HG03442 (cell line): ENCODE measurements around the gene RPL38.

ENCODE experiments used
- ATAC-seq: cut with Tn5 transposase; IDR thresholded peaks from one replicate; pipeline ENCODE4 v1.9.1; 2021; ENCODE audit warnings: mild to moderate bottlenecking, moderate library complexity; ENCODE audit not compliant: unreplicated experiment

RPL38 gene

DNA sequence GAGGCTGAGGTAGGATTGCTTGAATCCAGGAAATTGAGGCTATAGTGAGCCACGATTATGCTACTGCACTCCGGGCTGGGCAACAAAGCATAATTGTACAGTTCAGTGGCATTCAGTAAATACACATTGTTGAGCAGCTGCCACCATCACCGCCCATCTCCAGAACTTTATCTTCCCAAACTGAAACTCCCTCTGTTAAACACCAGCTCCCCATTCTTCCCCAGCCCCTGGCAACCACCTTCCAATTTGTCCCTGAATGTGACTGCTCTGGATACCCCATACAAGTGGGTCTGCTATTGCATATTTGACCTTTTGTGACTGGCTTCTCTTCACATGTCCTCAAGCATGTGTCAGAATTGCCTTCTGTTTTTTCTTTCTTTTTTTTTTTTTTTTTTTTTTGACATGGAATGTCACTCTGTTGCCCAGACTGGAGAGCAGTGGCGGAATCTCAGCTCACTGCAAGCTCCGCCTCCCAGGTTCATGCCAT, 2.9 kb downstream of the RPL38 start:
- ATAC-seq, result no peak

DNA sequence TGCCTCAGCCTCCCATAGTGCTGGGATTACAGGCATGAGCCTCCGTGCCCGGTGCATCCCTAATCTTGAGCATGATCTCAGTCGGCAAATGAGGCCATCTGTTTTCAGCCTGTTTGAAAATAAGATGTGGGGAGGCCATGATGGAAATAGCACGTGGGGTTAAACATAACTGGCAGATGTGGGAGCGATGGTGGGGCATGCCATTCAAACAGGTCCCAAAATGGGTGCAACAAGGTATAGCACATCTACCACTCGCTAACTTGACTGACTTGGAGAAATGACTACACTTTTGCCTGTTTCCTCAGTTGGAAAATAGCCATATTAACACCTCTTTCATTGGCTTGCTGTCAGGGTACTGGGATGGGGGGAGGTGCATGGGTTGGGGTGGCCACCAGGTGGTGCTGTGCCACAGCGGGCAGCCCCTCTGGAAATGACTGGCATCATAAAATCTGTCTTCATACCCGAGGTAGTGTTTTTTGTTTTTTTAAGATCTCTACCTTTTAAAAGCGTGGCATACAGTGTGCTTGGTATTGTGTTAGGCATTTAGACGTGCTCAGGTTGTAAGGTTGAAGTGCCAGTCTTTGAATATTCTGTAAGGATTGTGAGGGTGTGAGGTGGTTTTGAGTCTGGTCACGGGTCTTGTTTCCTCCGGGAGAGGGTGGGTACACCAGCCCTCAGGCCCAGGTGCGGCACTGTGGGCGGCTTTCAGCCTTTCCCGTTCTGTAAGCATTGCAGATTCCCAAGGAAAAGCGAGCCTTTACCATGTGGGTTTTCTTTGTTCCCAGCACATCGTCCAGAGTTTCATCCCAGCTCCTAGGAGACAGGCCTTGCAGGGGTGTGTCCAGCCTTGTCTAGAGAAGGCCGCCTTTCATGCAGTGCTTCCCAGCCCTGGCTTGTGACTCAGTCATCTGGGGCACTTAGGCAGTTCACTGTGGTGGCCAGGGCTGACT, 7.0 kb downstream of the RPL38 start:
- no peak for ATAC-seq

DNA sequence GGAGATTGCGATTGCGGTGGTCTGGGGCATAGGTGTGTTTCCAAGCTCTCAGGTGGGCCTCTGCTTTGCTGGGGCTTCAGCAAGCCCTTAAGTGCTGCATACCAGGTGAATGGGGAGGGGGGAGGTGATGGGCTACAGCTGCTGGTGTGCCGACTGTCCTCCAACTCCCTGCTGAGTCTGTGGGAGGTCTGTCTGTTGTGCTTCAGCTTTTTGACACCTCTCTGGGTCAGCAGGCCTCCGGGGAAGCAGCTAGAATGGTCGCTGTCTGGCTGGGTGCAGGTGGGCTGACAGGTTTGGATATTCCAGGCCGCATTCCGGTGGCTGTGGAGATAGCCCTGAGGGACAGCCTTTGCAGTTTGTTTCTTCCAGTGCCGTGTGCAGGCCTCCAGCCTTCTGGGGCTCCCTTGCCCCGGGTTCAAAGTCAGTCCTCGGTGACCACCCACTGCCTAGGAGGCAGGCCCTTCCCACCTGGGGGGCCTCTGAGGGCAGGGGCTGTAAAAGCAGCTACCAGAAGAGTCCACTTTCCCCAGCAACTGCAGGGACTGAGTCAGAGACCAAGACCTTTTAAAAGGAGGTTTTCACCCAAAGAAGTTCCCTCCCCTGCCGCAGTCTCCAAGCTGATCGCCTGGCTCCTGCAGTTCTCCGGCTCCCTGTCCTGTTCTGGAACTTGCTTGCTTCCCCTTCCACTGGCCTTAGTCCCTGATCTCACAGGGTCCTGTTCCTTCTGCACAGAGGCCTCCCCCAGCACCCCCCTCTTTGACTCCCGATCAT, 7.8 kb downstream of the RPL38 start:
- ATAC-seq, result no peak

DNA sequence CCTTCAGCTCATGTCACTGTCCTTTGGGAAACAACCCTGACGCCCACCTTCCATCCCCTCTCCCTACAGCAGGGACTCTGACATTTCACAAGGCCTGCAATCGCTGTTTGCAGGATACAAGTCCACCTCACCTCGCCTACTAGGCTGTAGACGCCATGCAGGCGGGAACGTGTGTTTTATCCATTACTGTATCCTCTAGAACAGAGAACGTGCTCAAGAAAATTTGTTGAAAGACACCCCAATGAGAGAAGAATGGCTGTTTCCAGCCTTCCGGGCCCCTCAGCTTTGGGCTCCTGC, 8.4 kb downstream of the RPL38 start:
- no peak for ATAC-seq

DNA sequence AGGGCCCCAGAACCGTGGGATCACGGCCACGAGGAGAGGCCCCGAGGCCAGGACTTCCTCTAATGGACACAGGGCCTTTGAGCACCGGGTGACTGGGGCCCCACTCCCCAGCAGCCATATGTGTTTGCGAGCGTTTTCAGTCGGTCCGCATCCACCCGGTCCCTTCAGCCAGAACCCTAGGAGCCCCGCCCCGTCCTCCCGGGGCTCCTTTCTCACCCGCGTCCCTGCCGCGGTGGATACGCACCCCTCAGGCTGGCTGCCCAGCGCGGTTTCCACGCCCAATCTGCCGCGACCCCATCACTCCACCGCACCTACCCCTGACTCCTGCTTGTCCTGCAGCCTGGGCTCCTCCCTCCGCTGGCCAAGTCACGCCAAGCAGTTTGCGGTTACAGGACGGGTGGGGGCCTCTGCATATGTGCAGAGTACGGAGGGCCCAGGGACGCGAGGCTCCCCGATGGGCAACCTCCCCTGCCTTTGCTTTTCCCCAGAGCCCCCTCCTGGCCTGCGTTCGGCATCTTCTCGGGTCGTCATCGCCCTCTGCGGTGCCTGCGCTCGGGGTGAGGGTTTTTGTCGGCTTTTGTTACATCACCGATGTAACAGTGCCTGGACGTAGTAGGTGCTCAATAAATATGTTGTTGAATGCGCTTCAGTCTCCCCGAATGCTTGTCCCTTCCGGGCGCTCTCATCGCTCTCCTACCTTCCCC, 8.9 kb downstream of the RPL38 start:
- no peak for ATAC-seq

DNA sequence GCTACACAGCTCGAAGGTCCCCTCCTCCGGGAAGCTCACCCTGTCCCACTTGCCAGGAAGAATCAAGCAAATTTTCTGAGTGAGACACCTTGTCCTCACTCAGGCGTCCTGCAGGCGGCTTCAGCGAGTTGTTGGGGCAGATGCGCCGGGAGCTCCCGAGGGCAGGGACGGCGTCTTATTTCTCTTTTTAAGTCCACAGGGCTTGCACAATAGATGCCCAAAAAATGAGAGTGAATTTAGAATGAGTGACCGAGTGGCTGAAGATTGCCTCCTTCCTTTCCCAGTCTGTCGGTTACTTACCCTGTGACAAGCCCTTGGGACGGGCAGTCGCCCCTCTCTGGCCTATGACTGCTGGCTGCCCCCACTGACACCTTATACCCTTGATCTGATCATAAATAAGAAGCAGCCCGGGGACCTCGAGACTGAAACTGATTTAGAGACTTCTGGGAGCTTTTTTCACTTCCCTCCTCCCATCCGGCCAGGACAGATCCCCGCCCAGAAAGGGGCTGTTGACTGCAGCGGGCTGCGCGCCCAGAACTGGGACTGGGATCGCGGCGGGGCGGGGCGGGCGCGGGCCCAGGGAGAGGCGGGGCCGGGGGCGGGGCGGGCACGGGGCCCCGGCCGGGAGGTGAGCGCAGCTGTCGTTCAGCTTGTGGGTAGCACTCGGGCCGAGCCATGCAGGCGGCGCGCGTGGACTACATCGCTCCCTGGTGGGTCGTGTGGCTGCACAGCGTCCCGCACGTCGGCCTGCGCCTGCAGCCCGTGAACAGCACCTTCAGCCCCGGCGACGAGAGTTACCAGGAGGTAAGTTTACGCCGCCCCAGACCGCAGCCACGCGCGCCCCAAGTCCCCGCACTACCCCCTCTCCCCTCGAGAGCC, 9.7 kb downstream of the RPL38 start, which contains the start of gene TTYH2:
Gene TTYH2 (plus strand): TSS at position 659 of the 879 bp plus-strand sequence. CDS start 17 bp downstream, at position 676.
- peak; percentile 52 for ATAC-seq

DNA sequence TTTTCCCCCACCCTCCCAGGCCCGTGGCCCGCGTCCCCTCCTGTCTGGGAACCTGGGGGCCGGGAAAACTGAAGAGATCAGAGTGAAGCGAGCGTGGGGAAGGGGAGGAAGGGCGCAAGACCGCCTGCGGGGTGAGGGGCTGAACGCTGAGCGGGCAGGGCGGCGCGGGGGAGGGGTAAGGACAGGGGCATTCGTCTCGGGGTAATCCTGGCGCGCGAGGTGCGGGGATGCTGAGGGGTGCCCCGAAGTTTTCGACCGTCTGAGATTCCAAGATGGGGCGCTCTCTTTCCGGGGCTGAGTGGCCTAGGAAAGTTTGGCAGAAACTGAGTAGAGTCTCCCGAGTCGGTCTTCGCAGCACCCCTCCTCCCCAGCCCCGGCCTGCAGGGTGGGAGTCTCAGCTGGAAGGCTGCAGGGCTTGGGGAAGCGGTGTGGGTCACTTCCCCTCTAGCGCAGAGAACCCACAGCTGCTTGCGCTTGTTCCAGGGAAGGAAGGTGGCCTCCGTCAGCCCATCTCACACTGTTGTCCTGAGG, 10.4 kb downstream of the RPL38 start:
- ATAC-seq, result no peak

DNA sequence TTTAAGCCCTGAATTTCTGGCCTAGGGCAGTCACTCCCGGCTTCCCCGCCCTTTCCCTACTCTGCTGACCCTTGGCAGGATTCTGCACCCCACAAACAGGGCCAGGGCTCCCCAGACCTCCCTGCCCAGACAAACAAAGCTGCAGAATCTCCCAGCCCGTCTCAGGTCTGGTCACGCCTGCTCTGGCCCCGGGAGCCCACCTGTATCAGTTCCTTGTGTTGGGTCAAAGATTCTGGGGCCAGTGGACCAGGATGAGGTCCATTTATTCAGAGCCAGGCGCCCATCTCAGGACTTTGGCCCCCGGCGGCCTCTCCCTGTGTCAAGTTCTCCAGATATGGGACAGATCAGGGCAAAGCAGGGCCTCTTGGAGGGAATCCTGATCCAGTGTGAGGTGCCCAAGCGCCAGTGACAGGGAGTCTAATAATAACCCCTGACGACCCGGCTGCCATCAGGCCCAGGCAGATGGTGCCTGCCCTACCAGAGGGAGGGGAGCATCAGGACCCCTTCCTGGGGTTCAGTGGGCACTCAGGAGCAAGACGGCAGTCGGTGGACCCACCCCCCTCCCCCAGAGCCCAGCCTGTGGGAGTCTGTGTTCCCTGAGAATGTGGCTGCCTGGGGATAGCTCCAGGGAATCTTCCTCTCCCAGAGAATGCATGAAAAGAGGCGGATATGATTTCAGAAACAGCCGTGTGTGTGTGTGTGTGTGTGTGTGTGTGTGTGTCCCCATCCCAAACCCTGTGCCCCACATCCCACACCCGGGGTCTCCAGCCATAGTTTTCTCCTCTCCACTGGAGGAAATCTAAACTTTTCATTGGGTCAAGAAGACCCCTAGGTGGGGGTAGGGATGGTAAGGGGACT, 11.2 kb downstream of the RPL38 start:
- ATAC-seq, result no peak

DNA sequence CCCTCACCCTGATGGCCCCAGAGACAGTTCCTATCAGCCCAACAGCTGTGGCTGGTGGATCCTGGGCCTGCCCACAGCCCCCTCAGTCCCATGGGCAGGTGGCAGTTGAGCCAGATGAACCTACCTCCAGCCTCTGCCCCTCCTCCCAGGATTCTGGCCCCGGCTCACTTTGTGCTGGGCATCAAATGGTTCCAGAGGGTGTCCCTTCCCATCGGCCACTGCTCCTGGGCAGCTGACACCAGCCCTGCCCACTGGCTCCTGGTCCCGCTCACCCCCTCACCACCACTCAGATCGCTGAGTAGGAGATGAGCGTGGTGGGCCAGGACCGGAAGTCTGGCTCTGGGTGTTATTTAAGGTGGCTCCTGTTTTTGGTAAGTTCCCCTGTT, 11.9 kb downstream of the RPL38 start:
- no peak for ATAC-seq

DNA sequence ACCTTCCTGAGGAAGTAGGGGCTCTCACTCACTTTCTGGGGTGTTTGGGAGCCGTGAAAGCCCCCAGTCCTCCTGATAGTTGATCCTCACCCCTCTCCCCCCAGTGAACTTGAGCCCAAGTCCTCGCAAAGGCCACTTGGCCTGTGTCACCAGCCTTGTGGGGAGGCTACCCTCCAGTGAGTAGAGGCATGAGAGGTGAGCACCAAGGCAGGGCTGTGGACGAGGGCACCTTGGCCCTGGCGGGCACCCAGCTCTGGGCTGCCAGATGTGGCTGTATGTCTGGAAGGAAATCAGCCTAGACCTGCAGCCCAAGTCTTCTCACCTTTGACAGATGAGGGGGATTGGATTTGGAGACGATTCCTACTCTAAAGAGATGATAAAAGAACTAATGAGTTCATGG, 13.0 kb downstream of the RPL38 start:
- no peak for ATAC-seq

DNA sequence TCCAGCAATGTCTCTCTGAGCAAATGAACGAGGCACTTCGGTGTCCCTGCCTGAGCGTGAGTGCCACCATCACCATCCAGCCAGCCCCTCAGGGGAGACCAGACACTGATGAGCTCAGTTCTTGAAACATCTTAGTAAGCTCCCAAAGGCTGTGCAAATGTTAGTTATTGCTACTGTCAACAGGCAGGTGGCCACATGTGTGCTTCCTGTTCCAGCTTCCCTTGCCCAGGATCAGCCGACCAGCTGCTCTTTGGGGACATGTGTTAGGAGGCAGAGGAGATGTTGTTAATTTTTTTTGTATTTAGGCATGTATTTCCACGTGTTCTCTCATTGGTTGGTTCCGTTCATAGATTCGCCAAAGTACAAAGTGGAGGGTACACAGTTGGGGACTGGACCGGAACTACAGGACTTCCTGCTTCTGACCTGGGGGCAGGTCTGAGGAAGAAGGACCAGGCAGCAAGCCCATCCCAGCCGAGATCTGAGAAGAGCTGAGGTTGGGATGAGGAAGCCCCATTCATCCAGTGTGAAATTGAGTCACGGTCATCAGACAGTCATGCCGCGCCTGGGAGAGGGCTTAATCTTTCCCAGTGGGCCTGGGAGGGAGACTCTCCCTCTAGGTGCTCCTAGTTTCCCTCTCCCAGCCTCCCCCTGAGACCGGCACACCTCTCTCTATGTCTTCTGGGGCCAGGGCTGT, 13.7 kb downstream of the RPL38 start:
- no peak for ATAC-seq

DNA sequence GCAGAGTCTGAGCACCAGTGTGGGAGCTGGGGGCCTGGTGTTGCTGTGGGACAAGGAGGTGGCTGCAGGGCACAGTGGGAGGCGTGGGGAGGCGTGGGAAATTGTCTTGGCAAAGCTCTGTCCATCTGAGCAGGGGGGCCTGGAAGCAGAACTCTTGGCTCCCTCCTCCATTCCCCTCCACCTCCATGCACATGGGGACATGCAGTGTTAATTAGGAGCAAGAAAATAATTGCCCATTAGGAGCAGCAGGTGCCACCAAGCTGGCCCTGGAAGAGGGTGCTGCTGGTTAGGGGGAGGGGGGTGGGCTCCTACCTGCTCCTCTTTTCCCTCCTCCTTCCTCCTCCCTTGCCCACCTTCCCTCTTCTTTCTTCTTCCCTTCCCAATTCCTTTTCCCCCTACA, 14.4 kb downstream of the RPL38 start:
- ATAC-seq, result no peak

DNA sequence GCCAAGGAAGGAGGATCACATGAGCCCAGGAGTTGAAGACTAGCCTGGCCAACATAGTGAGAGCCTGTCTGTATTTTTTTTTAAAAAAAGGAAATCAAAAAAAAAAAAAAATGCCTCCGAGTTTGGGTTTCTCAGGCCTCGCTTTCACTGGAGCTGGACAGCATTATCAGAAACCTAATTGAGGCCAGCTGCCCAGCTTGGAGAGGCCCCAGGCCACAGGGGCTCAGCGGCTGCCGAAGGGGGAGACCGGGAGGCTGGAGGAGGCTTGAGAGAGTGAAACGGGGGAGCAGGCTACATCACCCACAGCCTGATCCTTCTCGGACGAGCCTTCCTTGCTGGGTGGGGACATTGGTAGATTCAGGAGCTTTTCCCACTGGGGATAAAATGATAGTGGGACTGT, 15.0 kb downstream of the RPL38 start:
- ATAC-seq, result no peak

DNA sequence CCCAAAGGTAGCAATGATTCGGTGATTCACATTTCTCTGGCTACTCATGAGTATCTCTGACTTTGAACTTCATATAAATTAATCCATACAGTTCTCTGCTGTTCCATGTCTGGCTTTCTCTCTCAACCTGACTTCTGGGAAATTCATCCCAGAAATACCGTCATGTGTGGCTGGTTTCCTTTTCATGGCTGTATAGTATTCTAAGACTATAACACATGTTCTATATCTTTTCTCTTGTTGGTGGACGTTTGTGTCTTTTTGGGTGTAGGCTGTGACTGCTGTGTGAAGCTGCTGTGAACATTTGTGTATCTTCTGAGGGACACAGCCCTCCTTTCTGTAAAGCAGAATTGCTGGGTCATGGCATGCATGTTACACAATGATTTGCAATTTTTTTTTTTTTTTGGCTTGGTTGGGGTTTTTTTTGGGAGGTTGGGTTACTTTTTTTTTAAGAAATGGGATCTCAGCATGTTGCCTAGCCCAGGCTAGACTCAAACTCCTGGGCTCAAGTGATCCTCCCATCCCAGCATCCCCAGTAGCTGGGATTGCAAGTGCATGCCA, 16.2 kb downstream of the RPL38 start:
- ATAC-seq, result no peak

DNA sequence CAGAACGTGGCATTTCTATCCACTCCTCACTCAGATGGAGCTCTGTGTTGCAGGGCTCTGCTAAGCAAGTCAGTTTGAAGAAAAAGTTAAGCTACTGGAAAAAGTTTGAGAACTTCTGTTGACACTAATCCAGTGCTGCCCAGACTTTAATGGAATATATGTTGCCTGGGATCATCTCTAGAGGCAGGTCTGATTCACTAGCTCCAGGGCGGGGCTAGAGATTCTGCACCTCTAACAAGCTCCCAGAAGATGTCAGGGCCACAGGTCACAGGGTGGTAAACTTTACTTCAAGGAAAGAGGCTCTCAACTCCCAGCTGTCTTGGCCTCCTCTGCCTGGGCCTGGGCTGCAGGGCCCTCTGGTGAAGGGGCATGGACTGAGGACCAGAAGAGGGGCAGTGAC, 16.7 kb downstream of the RPL38 start:
- no peak for ATAC-seq

DNA sequence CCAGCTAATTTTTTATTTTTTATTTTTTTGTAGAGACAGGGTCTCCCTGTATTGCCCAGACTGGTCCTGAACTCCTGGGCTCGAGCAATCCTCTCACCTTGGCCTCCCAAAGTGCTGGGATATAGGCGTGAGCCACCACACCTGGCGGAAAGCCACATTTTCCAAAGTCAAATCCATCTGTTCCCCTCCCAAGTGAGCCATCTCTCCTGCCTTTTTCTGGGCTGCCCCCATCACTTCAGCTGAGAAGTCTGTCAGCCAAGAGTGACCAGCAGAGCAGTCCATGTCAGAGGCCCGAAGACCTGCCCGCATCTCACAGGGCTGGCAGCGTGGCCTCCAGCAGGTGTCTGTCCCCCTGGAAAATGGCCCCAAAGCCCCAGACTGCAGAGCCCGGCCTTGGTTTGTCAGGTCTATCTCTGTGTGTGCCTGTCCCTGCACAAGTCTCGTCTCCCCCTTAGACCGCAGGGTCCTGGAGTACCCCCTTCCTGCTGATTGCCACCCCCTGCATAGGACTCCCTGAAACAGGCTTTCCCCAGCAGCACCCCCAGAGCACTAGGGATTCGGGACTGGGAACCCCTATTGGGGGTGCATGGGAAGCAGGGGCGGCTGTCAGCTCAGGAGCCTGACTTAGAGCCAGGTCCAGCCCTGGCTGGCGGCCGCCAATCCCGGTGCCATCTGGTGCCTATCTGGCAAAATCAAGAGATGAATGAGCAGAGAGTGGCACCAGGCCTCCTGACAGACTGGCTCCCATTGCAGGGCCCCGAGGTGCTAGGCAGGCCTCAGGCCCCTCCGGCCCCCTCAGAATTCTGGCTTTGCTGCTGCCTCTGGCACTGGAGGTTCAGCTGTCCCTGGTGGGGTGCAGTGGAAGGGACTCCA, 17.7 kb downstream of the RPL38 start:
- ATAC-seq, result no peak

DNA sequence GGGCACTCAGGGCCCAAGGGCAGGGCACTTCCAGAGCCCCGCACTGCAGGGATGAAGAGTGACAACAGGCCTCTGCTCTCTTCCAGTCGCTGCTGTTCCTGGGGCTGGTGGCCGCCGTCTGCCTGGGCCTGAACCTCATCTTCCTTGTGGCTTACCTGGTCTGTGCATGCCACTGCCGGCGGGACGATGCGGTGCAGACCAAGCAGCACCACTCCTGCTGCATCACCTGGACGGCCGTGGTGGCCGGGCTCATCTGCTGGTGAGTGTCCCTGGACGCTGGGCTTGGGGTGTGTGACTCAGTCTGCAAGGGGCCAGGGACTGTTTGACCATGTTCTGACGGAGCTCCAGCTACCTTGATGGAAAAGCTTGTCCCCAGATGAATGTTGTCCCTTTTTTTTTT, 18.9 kb downstream of the RPL38 start:
- ATAC-seq, result no peak
